ENCODE results near the gene ZNF804B.

The ZNF804B gene

GRCh38 chr7:88842201-88842600 lies 82.7 kb downstream of the ZNF804B start:
- DNase-seq: no peak

GRCh38 chr7:88845091-88845490 lies 85.6 kb downstream of the ZNF804B start:
- DNase-seq: no peak

GRCh38 chr7:88851220-88851619 lies 91.7 kb downstream of the ZNF804B start:
- DNase-seq: no peak

- no peak for DNase-seq
These were observed 99.8 kb downstream of the ZNF804B start for GRCh38 chr7:88859288-88859687.

DNA sequence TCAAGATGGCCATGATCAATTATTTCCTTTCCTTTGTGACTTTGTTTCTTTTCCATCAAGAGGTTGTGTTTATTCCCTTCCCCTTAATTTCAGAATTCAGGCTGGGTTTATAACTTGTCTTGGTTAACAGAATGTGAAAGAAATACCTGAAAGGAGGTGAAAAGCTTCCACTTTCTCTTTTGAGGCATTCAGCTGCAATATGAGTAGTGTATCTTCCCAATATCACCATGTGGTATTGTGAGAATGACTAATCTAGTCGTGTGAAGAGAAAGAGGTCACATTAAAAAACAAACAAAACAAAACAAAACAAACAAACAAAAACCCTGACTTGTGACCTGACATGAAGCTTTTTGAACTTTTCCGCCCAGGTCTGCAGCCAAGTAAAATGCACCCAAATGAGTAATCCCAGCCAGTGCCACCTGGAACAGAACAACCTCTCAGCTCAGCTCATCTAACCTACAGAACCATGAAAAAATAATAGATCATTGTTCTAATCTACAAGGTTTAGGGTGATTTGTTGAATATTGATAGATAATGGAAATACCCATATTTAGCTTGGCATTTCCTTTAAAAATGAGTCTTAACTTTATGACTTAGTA lies 106.9 kb downstream of the ZNF804B start:
- DNase-seq: no peak

DNA sequence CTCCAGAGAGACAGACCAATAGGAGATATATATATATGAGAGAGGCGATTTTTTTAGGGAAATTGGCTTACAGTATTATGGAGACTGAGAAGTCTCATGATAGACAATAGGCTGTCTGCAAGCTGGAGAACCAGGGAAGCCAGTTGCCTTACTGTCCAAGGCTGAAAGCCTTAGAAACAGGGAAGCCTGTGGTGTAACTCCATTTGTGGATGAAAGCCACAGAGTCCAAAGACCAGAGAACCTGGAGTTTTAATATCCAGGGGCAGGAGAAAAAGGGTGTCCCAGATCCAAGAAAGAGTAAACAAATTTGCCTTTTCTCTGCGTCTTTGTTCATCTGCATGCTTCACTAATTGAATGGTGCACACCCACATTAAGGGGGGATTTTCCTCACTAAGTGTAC lies 107.7 kb downstream of the ZNF804B start:
- no peak for DNase-seq

DNA sequence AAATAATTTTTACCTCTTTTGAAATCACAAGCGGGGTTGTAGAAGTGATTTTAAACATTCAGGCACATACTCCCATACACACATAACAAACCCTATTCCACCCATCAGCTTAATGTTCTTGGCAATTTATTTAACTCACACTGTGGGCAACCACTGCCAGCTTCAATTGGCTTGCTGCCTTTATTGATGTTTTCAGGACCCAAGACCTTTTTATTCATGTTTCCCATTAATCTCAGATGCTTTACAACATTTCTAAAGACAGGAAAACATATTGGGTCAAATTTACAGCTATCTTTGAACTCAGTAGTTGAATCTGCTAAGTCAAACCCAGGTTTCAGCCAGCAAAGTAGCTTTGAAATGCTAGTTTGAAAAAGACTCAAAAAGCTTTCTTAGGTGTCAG lies 109.0 kb downstream of the ZNF804B start:
- no peak for DNase-seq

DNA sequence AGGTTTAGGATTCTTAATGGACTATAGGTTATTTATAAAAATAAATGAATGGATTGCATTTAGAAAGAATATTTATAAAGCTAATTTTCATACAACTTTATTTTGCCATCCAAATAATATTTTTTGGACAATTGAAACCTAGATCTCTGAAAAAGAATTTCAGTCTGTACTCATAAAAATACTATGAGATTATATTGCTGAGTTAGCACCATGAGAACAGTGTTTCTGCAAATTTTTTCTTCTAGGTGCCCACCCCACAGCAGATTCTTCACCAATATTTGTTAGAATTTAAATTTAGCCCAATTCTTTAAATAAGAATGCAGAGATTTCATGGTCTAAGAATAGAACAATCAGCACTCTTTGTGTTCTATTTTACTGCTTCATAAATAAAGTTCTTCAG lies 121.6 kb downstream of the ZNF804B start:
- no peak for DNase-seq

DNA sequence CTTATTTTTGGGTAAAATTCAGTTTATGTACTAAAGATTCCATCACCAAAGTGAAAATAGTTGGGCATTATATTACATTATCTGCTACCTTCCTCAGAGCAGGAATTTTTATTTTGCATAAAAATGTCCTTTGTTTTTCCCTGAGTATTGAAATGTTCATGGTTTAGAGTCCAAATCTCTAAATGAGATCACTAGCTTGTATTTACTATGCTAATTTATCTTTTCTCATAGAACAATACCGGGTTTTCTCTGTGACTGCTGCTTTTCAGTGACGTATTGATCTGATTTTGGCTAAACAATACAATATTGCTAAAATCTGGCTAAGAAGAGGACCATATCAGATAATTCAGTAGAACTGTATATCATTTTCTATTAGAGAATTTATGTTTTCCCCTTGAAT lies 125.6 kb downstream of the ZNF804B start:
- no peak for DNase-seq

GRCh38 chr7:88888684-88889083 lies 129.2 kb downstream of the ZNF804B start:
- no peak for DNase-seq

GRCh38 chr7:88910516-88910915 lies 151.0 kb downstream of the ZNF804B start:
- DNase-seq: no peak

- no peak for DNase-seq
These were observed 153.4 kb downstream of the ZNF804B start for GRCh38 chr7:88912852-88913251.

DNA sequence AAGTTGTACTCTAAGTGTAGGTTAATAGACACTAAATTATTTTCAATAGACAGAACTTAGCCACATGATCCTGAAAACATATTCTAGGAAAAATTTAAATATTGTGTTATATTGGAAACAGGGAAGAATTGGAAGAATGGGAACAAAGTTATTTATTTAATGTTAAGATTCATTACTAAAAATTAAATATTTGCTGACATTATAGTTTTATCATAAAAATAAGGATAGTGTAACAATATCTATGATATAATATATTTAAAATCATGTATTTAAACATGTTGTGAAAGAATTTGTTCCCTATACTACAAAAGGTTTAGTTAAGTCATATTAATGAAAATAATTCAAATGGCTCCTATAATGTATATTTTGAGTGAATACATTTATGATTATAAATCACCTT lies 156.1 kb downstream of the ZNF804B start:
- no peak for DNase-seq

DNA sequence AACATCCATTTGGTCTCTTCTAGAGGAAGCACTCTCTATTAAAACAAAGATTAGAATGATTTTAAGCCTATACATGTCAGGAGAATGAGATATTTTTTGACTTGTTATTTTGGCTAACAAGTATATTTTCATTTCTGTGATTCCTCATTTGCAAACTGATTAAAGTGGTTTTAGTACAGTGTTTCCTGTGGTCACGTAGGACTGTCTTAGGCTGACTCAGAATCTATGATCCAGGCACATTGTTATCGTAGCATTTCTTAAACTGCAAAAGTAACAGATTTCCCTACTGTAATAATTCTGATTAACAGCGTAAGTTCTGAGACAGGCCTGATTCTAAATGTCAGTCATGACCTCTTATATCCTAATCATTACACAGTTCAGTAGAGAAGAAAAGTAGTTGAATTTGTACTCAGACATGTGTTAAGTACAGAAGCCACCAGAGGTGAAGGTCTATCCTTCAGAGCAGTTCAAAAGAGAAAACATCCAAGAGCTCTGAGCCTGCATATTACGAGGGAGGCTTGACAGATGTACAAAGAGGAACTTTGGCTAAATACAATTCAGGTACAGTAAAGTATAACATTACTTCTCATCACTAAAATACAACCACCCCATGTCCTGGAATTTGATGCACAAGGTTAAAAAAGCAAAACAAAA lies 160.1 kb downstream of the ZNF804B start:
- no peak for DNase-seq

GRCh38 chr7:88922944-88923343 lies 163.4 kb downstream of the ZNF804B start:
- DNase-seq: no peak

DNA sequence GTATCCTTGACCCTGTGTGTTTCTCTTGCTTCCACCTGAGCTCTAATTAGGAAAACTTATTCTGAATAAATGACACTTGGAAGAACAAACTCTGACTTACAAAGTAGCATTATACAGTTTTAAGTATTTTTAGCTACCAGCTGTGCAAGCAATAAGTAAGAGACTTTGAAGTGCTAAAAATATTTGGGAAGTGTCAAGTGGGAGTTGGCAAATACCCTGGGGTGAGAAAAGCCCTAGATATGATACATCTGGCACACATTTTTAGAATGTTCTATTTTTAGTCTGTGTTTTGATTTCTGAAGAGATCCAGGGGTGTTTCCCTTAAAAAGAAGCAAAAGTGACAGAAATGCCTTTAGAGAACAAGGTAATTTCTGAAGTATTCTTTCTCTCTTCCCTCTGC lies 168.8 kb downstream of the ZNF804B start:
- DNase-seq: no peak

- DNase-seq: no peak
These were observed 170.2 kb downstream of the ZNF804B start for GRCh38 chr7:88929719-88930118.

- DNase-seq: no peak
These were observed 173.8 kb downstream of the ZNF804B start for GRCh38 chr7:88933285-88933684.

GRCh38 chr7:88942815-88943501 lies 183.5 kb downstream of the ZNF804B start:
- no peak for DNase-seq

DNA sequence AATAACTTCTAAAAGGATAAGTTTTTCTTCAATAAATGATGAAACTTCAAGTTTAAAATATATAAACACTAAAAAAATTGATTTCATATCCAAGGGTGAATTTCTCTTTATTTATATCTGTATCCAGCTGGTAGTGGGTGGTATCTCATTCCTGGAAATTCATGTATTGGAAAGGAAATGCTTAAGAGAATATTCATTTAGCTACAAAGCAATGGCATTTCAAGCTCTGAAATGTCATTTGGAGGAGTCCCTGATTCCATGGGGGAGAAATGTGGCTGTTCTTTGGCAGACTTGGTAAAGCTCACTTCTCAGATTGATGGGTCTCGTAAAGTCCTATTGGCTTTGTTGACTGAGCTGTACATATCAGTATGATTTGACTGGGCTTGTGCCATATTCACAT lies 192.3 kb downstream of the ZNF804B start:
- no peak for DNase-seq

GRCh38 chr7:88964418-88964817 lies 204.9 kb downstream of the ZNF804B start:
- no peak for DNase-seq

- no peak for DNase-seq
These were observed 205.9 kb downstream of the ZNF804B start for GRCh38 chr7:88965371-88965770.

DNA sequence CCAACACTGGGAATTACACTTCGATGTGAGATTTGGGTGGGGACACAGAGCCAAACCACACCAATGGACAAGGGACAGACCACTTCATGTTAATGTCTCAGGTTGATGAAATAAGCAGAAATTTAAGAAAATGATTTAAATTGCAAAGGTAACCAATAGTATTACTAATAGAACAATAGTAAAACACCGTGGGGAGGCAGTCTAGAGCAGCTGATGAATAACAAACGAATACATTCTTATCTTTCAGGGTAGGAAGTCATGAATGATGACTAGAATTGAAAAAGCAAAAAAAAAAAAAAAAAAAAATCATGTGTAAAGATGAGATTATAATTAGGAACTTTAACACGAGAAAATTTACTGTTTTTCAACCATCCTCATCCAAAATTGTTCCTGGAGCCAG lies 207.9 kb downstream of the ZNF804B start:
- no peak for DNase-seq

GRCh38 chr7:88969167-88969566 lies 209.7 kb downstream of the ZNF804B start:
- no peak for DNase-seq

- no peak for DNase-seq
These were observed 225.8 kb downstream of the ZNF804B start for GRCh38 chr7:88985295-88985694.
